Tibial artery (tissue), 4 donors: ENCODE data around the gene FERMT1.

Experiments
- DNase-seq, 2 donors: peaks; one replicate each; pipeline ENCODE4 v3.0.0-alpha.2; 2019
- H3K27ac ChIP-seq, 2 donors: fragments of 200-600 bp; sonication (generic) in 1 of 2; 1 replicate in 1 of 2; 2 replicates in 1 of 2; pipeline ENCODE4 v1.5.1; 2018 to 2019; ENCODE audit warnings: mild to moderate bottlenecking in 1 of 2
- H3K27me3 ChIP-seq, 2 donors: fragments of 200-600 bp; sonication (generic) in 1 of 2; one replicate each; pipeline versions ENCODE4 v1.5.1 to v1.6.0; 2016 to 2019
- H3K36me3 ChIP-seq, 3 donors: fragments of 200-600 bp; sonication (generic) in 2 of 3; one replicate each; pipeline ENCODE4 v1.5.1; 2016 to 2019; ENCODE audit warnings: mild to moderate bottlenecking in 2 of 3
- H3K4me1 ChIP-seq, 4 donors: fragments of 200-600 bp; sonication (generic) in 2 of 4; 1 replicate in 3 of 4; 2 replicates in 1 of 4; pipeline ENCODE4 v1.5.1; 2016 to 2019
- H3K4me3 ChIP-seq, 2 donors: fragments of 200-600 bp; sonication (generic) in 1 of 2; 1 replicate in 1 of 2; 2 replicates in 1 of 2; pipeline ENCODE4 v1.5.1; 2018 to 2019; ENCODE audit warnings: mild to moderate bottlenecking in 2 of 2
- H3K9me3 ChIP-seq, 3 donors: fragments of 200-600 bp; sonication (generic) in 1 of 3; one replicate each; pipeline ENCODE4 v1.5.1; 2016 to 2019
- CTCF ChIP-seq, 2 experiments: fragments of 200-600 bp in 1 of 2; fragments of 450-650 bp in 1 of 2; IDR thresholded peaks; one replicate each; pipeline ENCODE4 v1.5.1; 2017 to 2019; ENCODE audit warnings: antibody characterized with exemption in 2 of 2, mild to moderate bottlenecking in 1 of 2, moderate library complexity in 1 of 2
- intact Hi-C: fragments of 100-400 bp; cut with DNase I; formaldehyde crosslinking; loops from one replicate; pipeline ENCODE4 v1.15.0; 2023; ENCODE audit warnings: low total_unique reads

FERMT1 gene

GRCh38 chr20:6067763-6068318 is 55.0 kb downstream of the FERMT1 start:
- Histone ChIP-seq H3K4me3 (no peak overlapping the region), H3K27me3 (no peaks in the 10 kb centered on the region), H3K27ac (no peak overlapping the region), H3K4me1 (no peaks in the 10 kb centered on the region), H3K36me3 (no peaks in the 10 kb centered on the region), H3K9me3 (no peaks in the 10 kb centered on the region)
- intact Hi-C loops = no loop called here
- TF ChIP-seq CTCF (IDR thresholded peaks at IDR 0.05) = no peak
- DNase-seq = no peak

- Histone ChIP-seq H3K36me3 (no peaks in the 10 kb centered on the region), H3K9me3 (no peaks in the 10 kb centered on the region), H3K4me1 (no peaks in the 10 kb centered on the region), H3K27me3 (no peaks in the 10 kb centered on the region), H3K4me3 (no peak overlapping the region), H3K27ac (no peak overlapping the region)
- no peak for DNase-seq
- intact Hi-C loops = no loop called here
- TF ChIP-seq CTCF (IDR thresholded peaks at IDR 0.05) = no peak
Observed at GRCh38 chr20:6066582-6066981, 56.2 kb downstream of the FERMT1 start.

- no peak for TF ChIP-seq CTCF (IDR thresholded peaks at IDR 0.05)
- intact Hi-C loops = no loop called here
Observed at GRCh38 chr20:6061544-6061943, 61.3 kb downstream of the FERMT1 start.

GRCh38 chr20:6060213-6060612 is 62.6 kb downstream of the FERMT1 start:
- no peaks in the 10 kb centered on the region for H3K36me3 ChIP-seq
- H3K27ac ChIP-seq = no peak overlapping the region
- H3K27me3 ChIP-seq = peaks cover 0 to 24% of the 10 kb centered on the region in 2 donors
- H3K4me1 ChIP-seq = no peaks in the 10 kb centered on the region
- TF ChIP-seq CTCF (IDR thresholded peaks at IDR 0.05) = no peak
- intact Hi-C loops = no loop called here
- DNase-seq = no peak
- H3K9me3 ChIP-seq = no peaks in the 10 kb centered on the region
- no peak overlapping the region for H3K4me3 ChIP-seq

More at GRCh38 chr20:6061544-6061943, 61.3 kb downstream of the FERMT1 start:
- Histone ChIP-seq H3K27me3 (peaks cover 0 to 20% of the 10 kb centered on the region in 2 donors), H3K9me3 (no peaks in the 10 kb centered on the region), H3K36me3 (no peaks in the 10 kb centered on the region), H3K27ac (no peak overlapping the region), H3K4me3 (no peak overlapping the region), H3K4me1 (no peaks in the 10 kb centered on the region)
- DNase-seq = no peak

- peaks cover 0 to 30% of the 10 kb centered on the region in 2 donors for H3K27me3 ChIP-seq
- no peaks in the 10 kb centered on the region for H3K4me1 ChIP-seq
- intact Hi-C loops = no loop called here
- no peak overlapping the region for H3K27ac ChIP-seq
- no peaks in the 10 kb centered on the region for H3K36me3 ChIP-seq
- no peak for TF ChIP-seq CTCF (IDR thresholded peaks at IDR 0.05)
- H3K9me3 ChIP-seq = no peaks in the 10 kb centered on the region
- DNase-seq = no peak
- no peak overlapping the region for H3K4me3 ChIP-seq
Observed at GRCh38 chr20:6058684-6059295, 64.0 kb downstream of the FERMT1 start.
